Activated CD8-positive, alpha-beta memory T cell treated with anti-CD3 and anti-CD28 coated beads, Interleukin-2, amount 50 U/mL, for 24 hours (primary cell): Measurements from ENCODE around the gene ALG14.
A peak's percentile ranks its signal among the peaks of the same experiment; 100 is the strongest.

Experiments
- DNase-seq: peaks from one replicate; pipeline ENCODE4 v3.0.0-alpha.2; 2020; ENCODE audit errors: extremely low read depth

ALG14 gene

GRCh38 chr1:94980582-94981574 is 91.9 kb downstream of the ALG14 start:
- DNase-seq: no peak

- DNase-seq: no peak
Measured at GRCh38 chr1:94979656-94980581, 92.8 kb downstream of the ALG14 start.

- no peak for DNase-seq
Measured at GRCh38 chr1:94979131-94979530, 93.6 kb downstream of the ALG14 start.

- DNase-seq: no peak
Measured at GRCh38 chr1:94978401-94978800, 94.3 kb downstream of the ALG14 start.

- no peak for DNase-seq
Measured at GRCh38 chr1:94976971-94977548, 95.7 kb downstream of the ALG14 start.

GRCh38 chr1:94974824-94975223 is 97.9 kb downstream of the ALG14 start:
- DNase-seq: no peak

- DNase-seq: no peak
Measured at GRCh38 chr1:94974241-94974640, 98.5 kb downstream of the ALG14 start.

- DNase-seq: no peak
Measured at GRCh38 chr1:94973309-94973922, 99.3 kb downstream of the ALG14 start.

GRCh38 chr1:94971491-94971924 is 101.2 kb downstream of the ALG14 start:
- no peak for DNase-seq

- no peak for DNase-seq
Measured at GRCh38 chr1:94970783-94971182, 102.0 kb downstream of the ALG14 start.

GRCh38 chr1:94969137-94969536 is 103.6 kb downstream of the ALG14 start:
- DNase-seq: no peak

GRCh38 chr1:94966033-94966432 is 106.7 kb downstream of the ALG14 start:
- no peak for DNase-seq

GRCh38 chr1:94963864-94964263 is 108.9 kb downstream of the ALG14 start:
- DNase-seq: no peak

GRCh38 chr1:94962409-94963265 is 110.1 kb downstream of the ALG14 start:
- peak; percentile 2 for DNase-seq

- DNase-seq: no peak
Measured at GRCh38 chr1:94961988-94962387, 110.8 kb downstream of the ALG14 start.

GRCh38 chr1:94961582-94961981 is 111.2 kb downstream of the ALG14 start:
- DNase-seq: no peak

- no peak for DNase-seq
Measured at GRCh38 chr1:94958081-94958480, 114.7 kb downstream of the ALG14 start.

- DNase-seq: no peak
Measured at GRCh38 chr1:94955767-94956632, 116.8 kb downstream of the ALG14 start.
